Retinal pigment epithelial cell (primary cell): ENCODE data around the gene UBXN10.
A peak's percentile ranks its signal among the peaks of the same experiment; 100 is the strongest.

Experiments used
- DNase-seq: peaks from one replicate; pipeline ENCODE4 v3.0.0-alpha.2; 2010; ENCODE audit warnings: low read depth
- H3K4me3 ChIP-seq: 2 replicates; pipeline ENCODE4 v1.5.1; 2011; ENCODE audit warnings: mild to moderate bottlenecking, low read length, control low read depth, moderate library complexity
- CTCF ChIP-seq: conservative IDR thresholded peaks from 2 replicates; pipeline ENCODE4 v1.5.1; 2011; ENCODE audit warnings: low read depth, low read length, control low read depth, inconsistent platforms

Gene UBXN10

DNA sequence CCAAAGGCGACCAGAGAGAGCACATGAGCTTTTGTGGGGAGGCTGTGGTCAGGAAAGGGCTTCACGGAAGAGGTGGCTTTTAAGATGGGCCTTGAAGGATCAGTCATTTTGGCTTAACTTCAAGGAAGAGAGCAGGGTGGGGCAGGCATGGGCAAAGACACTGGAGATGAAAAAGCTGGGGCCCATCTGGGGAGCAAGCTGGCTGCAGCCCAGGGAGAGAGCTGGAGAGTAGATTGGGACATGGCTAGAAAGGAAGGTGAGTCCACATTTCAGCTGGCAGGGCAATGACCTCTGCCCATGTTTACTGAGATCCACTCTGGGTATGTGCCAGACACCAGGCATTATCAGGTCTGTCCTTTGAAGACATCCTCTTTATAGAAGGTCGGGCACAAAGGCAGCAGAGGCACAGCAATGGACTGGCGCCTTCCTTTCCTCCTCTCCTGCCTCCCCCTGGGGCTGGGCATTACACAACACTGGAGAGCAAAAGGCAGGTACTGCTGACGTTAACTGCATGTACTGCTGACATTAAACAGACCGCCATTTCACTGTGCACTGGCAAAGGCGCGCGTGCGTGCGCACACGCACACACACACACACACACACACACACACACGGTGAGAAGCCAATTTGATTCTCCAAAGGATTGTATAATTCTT, 2.2 kb upstream of the UBXN10 start:
- DNase-seq = no peak
- H3K4me3 ChIP-seq = no peak overlapping the region
- no peak for TF ChIP-seq CTCF

- DNase-seq = no peak
- TF ChIP-seq CTCF = no peak
- no peak overlapping the region for H3K4me3 ChIP-seq
These were observed 1.4 kb upstream of the UBXN10 start for GRCh38 chr1:20184481-20184900.

- H3K4me3 ChIP-seq = peak overlapping the region; percentile 14
- TF ChIP-seq CTCF = no peak
- DNase-seq = no peak
These were observed 681 bp upstream of the UBXN10 start for GRCh38 chr1:20184997-20185833.

- no peak for TF ChIP-seq CTCF
- no peak overlapping the region for H3K4me3 ChIP-seq
- DNase-seq = no peak
These were observed 1.4 kb downstream of the UBXN10 start for GRCh38 chr1:20187103-20187812.

- no peak for DNase-seq
These were observed 2.0 kb downstream of the UBXN10 start for GRCh38 chr1:20187813-20188454.

GRCh38 chr1:20188455-20188817, 2.5 kb downstream of the UBXN10 start:
- no peak overlapping the region for H3K4me3 ChIP-seq
- TF ChIP-seq CTCF = no peak
- DNase-seq = no peak

More at GRCh38 chr1:20187813-20188454, 2.0 kb downstream of the UBXN10 start:
- no peak for TF ChIP-seq CTCF
- no peak overlapping the region for H3K4me3 ChIP-seq
